Activated CD4-positive, alpha-beta T cell treated with anti-CD3 and anti-CD28 coated beads, Interleukin-2, Interleukin-4, amounts not matched to agents 100 ng/mL and 50 ng/mL, durations not matched to agents 16 hours and 8 hours (primary cell): ENCODE measurements around the gene SLC25A43.
"Not testable (repeated sequence)": the region's sequence is repeated elsewhere in the genome, so short reads cannot be mapped to it uniquely, and the experiment has no call there.

Experiments used
- DNase-seq: peaks from one replicate; pipeline ENCODE4 v3.0.0-alpha.2; 2020; ENCODE audit warnings: low spot score

The SLC25A43 gene

GRCh38 chrX:119410027-119410819 lies 11.1 kb downstream of the SLC25A43 start:
- DNase-seq: no peak

- no peak for DNase-seq
These were observed 11.7 kb downstream of the SLC25A43 start for GRCh38 chrX:119410854-119411253.

DNA sequence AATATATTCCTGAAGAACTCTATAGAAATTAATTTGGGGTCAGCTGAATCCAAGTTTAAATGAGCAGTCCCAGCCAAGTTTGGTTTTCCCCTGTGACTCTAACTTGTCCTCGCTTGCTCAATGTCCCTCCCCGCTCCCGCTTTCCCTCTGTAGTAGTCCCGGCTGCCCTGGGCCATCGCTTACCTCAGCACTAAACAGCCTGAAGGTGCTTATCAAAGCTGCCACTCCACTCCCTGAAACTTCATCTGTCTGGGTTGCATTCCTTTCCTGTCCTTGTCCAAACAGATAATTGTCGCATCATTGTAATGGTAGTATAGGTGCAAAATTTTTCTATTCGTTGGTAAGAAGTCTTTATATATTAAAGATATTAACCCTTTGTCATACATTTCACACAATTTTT lies 12.8 kb downstream of the SLC25A43 start:
- no peak for DNase-seq

GRCh38 chrX:119417376-119417775 lies 18.2 kb downstream of the SLC25A43 start:
- DNase-seq: no peak

DNA sequence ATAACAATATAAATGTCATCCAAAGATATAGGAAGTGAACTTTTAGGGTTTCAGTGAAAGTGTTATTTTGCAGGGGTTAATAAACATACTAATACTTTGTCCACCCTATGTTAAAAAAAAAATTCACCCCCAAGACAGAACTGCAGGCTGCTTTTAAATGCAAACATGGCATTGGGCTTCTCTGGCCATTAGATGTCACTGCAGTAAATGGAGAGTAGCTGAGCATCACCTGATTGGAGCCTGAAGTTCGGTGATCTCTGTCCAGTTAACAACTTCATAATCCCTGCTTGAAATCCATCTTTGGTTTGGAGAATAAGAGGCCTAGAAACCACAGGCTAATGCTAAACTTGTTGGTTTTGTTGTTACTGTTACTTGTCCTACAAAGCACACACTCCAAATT lies 18.7 kb downstream of the SLC25A43 start:
- DNase-seq: no peak

DNA sequence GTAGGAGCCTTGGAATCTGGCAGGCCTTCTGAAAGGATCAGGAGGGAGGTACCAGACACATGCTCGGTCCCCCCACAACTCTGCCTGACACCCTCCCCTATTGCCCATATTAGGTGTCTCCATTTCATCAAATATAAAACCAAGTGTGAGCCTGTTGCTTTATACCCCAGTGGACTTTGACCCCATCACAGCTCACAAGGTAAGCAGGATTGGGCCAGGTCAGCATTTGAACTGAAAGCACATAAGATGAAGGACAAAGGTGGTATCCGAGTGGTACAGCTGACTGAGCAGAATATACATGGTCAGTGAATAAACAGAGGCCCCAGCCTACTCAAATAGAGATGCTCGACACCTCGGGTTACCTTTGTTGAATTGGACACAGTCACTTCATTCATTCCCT lies 20.0 kb downstream of the SLC25A43 start:
- DNase-seq: no peak

DNA sequence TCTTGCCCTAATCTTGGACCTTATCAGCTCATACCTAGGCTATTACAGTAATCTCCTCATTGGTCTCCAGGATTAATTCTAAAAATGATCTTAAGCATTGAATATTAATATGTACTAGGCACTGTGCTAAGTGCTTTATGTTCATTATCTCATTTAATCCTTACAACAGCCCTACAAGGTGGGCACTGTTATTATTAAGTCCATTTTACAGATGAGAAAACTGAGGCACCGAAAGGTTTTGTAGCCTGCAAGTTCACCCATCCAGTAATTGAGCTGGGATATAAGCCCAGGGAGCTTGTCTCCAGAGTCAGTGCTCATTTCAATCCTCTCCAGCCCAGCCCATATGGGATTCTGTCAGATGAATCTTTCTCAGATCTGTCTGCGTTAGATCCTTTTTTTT lies 20.8 kb downstream of the SLC25A43 start:
- no peak for DNase-seq

DNA sequence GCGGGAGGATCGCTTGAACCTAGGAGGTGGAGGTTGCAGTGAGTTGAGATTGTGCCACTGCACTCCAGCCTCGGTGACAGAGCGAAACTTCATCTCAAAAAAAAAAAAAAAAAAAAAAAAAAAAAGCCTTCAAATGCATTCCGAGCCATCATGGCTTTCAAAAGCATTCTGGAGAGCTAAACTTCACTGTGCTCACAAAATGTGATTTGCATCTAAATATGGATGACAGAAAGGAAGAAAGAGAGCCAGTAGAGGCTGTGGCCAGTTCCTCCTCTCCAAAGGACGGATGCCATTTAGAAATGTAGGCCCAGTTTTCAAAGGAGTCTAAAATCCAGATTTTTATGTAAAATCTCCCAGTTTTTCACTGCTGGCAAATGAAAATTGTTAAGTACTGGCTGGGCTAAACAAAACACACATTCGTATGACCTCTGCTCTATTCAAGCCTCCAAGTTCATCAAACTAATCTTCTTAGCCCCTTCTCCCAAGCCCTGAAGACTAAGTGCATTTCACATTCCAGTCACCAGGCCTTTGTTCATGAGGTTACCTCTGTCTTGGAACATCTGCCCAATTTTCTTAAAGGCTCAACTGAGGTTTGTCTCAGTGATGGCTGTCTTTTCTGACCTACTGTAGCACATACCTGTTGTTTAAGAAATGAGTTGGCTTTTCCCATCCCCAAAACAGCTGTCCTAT lies 22.0 kb downstream of the SLC25A43 start:
- DNase-seq: no peak

GRCh38 chrX:119423631-119424030 lies 24.5 kb downstream of the SLC25A43 start:
- no peak for DNase-seq

GRCh38 chrX:119424999-119425398 lies 25.9 kb downstream of the SLC25A43 start:
- no peak for DNase-seq

DNA sequence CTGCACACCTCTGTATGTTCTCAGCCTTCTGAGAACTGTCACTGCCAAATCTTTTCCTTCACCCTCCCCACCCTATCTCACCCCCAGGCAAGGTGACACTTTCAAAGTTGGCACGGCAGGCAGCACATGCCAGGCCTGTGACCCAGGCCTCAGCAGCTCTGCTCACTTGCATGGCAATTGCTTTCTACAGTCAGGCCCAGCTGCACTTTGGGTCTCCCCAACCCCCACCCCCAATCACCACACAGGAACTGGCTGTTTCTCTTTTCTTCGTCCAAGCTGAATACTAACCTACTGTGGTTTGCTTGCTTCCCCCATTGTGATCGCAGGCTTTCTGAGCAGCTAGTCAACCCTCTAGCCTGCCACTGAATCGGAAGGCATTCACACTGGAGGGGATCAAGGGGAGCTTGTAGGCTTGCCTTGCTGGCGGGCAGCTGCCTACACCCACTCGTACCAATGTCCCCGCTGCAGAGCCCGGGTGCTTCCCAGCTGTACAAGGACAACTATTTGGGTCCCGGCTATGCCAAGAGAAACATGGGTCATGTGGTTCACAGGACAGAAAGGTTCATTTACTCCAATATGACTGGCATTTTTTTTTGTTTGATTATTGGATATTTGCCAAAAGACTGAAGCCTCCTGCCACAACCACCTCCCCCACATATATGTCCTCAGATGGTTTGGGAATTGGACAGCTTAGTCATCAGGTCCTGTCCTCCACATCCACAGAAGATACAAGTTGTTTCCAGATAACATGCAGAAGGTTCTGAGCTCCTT lies 28.1 kb downstream of the SLC25A43 start:
- no peak for DNase-seq

DNA sequence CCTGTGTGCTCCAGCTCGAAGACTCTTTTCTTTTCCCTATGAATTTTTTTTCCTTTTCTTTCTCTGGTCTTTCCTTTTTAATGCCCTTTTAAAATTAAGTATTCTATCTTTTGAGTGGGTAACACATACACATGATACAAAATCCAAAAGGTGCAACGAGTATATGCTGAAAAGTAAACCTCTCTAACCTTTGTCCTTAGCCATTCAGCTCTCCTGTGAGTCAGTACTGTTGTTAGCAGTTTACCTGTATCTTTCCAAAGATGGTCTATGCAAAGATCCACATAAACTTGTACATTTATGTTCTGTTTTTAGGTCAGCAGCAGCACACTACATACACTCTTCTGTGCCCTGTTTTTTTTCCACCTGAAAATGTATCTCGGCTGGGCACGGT lies 28.7 kb downstream of the SLC25A43 start:
- DNase-seq: no peak

DNA sequence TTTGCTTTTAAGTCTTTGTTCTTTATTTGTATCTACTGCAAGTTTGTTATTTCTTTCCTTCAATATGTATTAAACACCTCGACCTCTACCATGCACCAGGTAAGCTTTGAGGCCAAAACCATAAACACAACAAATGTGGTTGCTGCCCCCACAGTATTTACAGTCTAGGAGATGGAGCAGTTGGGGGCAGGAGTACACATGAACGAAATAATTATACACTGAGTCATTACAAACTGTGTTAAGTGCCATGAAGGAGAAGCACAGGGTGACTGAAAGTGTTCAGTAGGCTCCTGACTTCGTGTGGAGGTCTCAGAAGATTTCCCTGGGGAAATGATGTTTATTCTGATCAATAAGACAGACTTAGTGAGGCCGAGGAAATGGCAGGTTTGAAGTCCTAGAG lies 30.3 kb downstream of the SLC25A43 start:
- no peak for DNase-seq

DNA sequence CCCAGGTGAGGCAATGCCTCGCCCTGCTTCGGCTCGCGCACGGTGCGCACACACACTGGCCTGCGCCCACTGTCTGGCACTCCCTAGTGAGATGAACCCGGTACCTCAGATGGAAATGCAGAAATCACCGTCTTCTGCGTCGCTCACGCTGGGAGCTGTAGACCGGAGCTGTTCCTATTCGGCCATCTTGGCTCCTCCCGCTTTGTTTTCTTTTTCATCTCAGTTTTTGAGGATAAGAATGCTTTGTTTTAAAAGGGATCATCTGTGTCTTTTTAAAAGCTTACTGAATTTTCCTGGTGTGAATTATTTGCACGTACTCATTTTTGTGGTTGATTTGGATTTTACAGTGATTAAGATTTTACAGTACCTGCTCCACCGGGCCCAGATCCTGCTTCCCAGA lies 42.2 kb downstream of the SLC25A43 start:
- not testable (repeated sequence) for DNase-seq

GRCh38 chrX:119442286-119442685 lies 43.1 kb downstream of the SLC25A43 start:
- DNase-seq: no peak

- no peak for DNase-seq
These were observed 54.1 kb downstream of the SLC25A43 start for GRCh38 chrX:119453202-119453601.

DNA sequence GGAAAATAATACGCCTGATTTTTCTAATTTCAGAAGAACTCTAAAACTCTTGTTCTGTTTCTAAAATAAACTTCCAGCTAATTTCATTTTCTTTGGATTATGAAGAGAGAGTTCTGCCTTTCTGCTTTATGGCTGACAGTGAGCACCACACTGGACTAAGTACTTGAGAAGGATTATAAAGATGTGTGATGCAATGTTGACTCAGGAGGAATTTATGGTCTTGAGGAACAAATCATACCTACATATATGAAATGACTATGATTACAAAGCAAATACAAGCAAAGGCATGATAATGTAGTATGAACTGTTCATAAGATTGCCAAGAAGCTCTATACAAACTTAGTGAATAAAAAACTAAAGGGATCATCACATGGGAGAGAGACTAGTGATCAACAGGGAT lies 56.1 kb downstream of the SLC25A43 start:
- DNase-seq: no peak

- no peak for DNase-seq
These were observed 60.0 kb downstream of the SLC25A43 start for GRCh38 chrX:119459181-119459580.

DNA sequence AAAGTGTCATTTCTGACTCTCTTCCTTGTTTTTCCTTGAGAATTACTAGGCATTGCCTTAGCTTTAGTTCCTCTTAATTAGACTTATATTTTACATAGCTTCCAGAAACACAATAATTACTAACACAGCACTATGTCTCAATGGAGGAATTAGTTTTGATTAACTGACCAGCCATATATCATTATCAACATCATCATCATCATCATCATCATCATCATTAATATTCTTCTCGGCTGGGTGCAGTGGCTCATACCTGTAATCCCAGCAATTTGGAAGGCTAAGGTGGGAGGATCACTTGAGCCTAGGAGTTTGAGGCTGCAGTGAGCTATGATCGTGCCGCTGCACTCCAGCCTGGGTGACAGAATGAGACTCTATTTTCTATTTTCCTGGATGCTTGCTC lies 66.4 kb downstream of the SLC25A43 start:
- DNase-seq: no peak

- no peak for DNase-seq
These were observed 67.8 kb downstream of the SLC25A43 start for GRCh38 chrX:119466970-119467369.

GRCh38 chrX:119467433-119467832 lies 68.3 kb downstream of the SLC25A43 start:
- DNase-seq: no peak

- peak; percentile 82 for DNase-seq
These were observed 68.9 kb downstream of the SLC25A43 start, which contains the start of gene SLC25A5 for GRCh38 chrX:119467842-119468550. Gene SLC25A5, plus strand, starts transcription at chrX:119468444. Its CDS starts 72 bp downstream, at chrX:119468516.
